HG03439 (cell line): Measurements from ENCODE around the gene NTM.

Experiments used
- ATAC-seq: cut with Tn5 transposase; IDR thresholded peaks from one replicate; pipeline ENCODE4 v1.9.1; 2021; ENCODE audit warnings: mild to moderate bottlenecking, moderate library complexity; ENCODE audit not compliant: unreplicated experiment

Gene NTM

DNA sequence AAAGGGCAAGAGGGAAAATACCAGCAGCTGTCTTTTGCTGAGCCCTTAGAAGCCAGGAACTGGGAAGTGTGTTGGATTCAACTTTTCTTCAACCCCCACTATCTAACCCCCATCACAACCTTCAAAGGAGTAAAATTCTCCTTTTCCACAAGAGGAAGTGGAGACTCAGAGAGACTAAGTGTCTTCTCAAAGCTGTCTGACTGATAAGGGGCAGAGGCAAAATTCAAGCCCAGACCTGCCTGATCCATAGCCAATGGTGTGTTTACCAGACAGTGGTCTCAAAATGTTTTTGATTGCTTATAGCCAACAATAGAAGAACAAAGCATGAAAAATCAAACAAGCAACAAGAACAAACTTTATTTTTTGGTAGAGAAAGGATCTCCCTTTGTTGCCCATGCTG, 707.0 kb downstream of the NTM start:
- no peak for ATAC-seq

DNA sequence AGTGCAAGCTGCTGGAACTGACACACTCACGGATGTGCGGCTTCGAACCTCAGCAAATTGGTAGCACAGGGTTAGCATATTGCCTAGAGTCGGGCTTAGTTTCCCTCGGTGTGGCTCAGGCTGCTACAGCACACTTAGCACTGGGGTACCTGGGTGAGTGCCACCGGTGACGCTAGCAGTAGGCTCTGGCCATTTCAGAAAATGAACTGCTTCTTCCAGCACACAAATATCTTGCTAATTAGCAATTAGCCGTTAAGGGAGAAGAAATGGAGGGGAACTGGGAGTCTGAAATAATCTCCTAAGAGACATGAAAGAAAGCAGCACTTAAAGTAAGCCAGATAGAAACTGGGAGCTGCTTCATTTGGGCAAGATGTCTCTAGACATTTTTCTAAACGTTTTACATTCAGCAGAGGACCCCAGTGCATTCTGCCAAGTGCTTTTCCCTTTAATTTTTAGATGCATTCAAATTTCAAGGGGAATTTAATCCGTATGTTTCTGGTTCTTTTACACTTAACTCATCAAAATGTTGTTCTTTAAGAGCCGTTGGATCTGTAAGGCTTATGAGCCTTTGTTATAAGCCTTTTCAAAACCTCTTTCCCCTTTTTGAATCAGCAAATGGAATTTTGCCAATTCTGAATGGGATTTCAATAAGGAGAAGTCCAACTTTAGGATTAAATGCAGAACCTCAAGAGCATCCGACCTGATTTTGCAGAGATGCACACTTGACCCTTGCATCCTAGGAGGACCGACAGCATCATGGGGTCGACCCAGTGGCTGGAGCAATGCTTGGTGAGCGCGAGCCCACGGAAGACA, 708.1 kb downstream of the NTM start:
- no peak for ATAC-seq

DNA sequence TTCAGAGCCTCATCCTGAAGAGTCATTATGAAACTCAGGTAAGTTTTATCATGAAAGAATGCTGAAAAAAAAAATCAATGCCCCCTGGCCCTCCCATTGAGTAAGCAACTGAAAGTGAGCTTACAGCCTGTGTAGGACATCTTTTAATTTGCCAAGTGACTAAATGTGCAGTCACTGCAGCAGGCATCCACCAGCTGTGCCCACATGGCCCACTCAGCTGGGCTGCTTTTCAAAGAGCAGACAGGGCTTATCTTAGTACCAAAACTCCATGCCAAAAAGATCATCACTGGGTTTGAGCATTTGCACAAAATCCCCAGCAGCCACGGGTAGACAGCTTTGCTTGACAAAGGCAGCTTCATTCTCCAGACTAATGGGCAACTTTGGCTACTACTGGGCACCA, 709.7 kb downstream of the NTM start:
- ATAC-seq, result no peak

DNA sequence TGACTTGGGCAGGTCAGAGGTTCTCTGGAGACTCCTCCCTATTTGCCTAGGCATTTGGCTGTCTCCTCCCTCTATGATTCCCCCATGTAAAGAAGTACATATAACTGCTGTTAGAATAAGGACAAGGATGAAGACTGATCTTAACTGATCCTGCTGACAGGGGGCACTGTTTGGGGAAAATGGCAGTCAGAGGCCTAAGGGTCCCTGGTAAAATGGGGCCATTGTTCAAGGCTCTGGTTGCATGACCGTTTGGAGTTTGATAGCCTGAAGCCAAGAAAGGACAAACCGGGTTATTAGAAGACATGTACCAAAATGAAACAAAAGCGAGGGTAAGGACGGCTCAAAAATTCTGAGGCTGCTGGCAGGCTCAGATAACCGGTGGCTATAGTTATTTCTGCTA, 712.2 kb downstream of the NTM start:
- no peak for ATAC-seq

DNA sequence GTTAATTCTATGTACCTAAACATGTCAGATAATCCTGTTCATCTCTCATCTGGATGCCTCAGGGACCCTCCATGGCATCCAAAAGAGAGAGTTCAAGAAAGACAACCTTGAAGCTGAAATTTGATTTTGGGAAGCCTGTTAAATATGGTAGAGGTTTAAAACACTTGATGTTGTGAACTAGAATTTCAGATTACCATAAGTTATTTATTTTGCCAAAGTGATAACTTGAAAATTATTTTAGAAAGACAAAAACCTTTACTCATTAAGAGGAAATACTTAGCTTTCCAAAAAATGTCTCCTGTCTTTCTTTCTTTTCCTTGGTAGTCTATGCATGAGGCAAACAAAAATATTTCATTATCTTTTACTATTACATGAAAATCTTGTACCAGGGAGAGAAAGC, 714.0 kb downstream of the NTM start:
- ATAC-seq, result no peak

DNA sequence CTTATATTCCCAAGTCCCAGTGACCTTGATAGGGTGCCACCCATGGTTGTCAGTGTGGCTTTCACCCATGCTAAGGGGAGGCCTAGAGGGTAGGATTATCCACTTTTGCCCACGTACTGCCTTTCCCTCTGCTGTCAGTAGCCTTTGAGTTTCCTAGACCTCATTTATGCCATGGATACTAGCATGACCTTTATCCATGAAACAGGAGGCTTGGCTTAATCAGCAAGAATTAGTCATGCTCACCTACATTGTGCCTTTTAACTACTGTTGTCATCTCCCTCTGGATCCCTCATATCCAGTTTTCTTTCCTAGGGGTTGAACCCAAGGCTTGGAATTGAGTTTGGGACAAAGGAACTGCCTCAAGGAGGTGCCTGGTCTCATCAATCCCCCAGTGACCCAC, 716.7 kb downstream of the NTM start:
- ATAC-seq, result no peak

DNA sequence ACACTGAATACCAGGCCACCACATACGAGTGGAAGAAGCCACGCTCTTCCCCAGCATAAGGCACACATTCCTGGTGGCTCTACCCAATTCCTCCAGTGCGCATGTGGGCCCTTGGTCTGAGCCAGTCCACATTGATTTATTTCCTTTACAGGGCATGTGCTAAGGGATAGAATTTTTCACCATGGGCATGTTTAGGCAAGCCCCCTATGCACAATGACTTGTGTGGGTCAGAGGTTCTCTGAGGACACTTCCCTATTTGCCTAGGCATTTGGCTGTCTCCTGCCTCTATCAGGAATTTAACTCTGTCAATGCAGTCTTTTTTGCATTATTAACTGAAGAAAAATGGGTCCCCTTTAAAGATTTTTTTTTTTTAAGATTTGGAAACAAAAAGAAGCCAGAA, 718.1 kb downstream of the NTM start:
- no peak for ATAC-seq

DNA sequence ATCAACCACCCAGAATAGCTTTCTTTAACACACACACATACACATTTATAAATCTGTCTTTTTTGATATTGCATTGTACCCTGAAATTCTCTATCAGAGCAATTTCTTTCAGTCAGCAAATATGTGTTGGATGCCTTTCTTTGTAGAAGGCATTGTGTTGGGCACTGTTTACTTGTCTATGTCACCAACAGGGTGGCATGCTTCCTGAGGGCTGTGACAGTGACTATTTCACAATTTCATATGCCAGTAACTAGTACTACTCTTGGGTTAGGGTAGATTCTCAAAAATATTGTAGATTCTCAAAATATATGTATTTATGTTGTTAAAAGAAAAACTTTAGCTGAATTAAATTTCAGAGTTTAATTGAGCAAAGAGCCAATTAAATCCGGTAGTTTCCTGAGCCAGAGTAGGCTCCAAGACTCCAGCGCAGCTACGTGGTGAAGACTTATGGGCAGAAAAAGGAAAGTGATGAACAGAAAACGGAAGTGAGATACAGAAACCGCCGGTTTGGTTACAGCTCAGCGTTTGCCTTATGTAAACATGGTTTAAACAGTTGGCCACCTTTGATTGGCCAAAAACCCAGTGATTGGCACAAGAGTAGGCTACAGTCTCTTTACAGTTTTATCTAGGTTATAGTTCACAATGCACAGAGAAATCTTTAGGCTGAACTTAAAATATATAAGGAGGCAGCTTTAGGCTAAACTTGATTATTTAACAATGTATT, 723.3 kb downstream of the NTM start:
- no peak for ATAC-seq

DNA sequence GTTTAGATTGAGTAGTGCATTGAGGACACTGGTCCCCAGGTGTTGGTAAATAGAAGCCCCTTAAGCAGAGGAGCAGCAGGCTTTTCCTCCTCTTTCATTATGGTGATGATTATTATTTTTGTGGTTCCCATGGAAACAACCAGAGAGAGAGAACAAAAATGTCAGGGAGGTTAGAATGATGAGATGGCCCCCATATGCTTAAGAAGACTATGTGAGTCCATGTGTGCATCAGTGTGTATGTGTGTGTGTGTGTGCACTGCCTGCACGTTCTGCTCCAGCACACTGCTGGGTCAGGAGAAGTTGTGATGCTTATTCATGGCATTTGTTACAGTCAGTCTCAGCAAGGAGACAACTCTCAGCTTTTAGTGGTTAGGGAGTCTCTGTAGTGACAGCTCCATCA, 724.2 kb downstream of the NTM start:
- no peak for ATAC-seq

DNA sequence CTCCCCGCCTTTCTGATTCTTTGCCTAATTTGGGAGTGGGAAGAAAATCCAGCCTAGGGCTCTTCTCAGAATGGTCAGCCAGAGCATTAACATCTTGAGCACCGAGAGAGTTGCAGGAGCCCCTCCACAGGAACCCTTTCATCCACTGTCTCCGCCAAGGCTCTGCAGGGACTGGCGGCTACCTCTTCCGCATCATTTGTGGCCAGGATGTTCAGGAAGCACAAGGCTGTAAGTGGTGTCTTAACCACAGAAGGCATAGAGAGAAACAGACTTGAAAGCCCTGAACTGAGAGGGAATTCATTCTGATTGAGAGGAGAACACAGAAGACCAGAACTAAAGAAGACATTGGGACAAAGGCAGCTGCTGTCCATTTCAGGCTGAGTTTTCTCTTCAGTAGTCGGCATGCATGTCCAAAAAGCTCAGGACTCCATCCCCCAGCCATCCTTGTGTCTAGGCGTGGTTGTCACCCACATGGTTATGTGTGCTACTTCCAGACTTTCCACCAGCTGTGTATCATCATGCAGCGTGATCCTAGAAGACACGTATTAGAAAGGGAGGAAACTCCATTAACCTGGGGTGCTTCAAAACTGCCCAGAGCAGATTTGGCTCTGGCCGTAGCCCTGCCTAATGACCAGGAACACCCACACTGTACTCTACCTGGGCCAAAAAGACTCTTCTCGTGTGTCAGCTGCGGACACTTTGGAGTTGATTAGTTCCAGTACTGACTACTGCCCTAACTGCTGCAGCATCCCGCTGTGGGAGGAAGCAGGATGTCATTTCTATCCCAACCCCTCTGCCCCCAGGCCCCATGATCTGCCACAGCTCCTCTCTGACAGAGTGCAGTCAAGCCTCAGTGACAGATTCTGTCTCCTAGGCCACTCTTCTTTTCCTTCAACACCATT, 725.1 kb downstream of the NTM start:
- no peak for ATAC-seq

DNA sequence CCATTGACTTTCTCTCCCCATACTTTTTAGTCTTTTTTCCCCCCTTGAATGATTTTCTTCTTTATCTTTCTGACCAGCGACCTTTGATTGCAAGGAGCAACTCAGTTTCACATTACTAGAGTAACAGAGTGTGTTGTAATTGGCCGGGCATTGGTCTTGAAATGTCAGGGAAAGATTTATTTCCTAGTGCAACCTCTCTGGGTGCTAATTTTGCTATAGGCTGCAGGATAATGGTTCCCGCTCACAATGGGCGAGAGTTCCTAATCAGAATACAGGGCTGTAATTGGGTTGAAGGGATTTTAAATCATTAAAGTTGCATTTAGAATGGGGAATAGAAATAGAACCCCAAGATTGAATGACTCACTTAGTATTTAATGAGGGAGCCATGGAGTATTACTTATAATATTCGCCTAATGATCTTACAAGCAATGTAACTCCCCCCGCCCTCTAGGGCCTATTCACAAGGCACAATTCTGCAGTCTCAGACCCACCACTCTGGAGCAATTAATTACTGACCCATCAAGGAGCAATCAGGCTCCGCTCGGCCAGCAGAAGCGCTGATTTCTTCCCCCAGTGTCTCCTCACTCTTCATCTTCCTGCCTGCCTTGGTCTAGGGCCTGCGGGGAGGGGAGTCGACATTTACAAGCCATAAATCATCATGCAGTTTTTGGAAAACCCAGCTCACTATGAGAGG, 725.9 kb downstream of the NTM start:
- ATAC-seq, result no peak

DNA sequence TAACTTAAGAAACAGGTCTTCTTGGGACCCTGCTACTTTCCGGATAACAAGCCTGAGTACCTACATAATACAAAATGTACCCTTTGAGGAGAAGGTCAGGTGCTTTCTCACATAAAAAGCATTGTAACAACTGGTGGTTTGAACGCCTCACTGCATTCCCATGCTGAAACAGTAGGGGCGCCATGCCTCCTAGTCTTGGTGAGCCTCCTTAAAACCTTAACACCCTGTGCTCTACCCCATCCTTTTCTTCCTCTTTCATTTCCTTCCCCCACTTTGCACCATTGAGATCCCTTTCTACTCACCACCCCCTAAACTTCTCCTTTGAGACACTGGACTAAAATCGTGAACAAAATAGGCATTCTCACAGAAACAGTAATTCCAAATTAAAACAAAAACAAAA, 729.3 kb downstream of the NTM start:
- no peak for ATAC-seq

DNA sequence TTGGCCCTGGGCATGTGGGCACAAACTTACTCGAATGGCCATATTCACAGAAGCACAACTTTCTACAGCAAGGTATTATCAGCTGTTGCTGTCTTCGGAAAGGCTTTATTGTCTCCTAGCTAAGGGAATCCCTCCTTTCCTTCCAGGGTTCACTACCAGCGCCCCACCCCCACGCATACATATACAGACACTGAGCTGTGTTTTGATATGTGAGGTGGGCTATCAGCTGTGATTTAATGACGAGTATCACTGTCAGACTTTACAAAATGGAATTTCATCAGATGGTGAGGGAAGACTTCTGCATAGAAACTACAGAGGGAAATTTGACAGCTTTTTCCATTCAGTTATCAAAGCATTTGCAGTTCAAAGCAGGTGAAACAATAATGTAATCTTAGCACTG, 730.2 kb downstream of the NTM start:
- no peak for ATAC-seq

DNA sequence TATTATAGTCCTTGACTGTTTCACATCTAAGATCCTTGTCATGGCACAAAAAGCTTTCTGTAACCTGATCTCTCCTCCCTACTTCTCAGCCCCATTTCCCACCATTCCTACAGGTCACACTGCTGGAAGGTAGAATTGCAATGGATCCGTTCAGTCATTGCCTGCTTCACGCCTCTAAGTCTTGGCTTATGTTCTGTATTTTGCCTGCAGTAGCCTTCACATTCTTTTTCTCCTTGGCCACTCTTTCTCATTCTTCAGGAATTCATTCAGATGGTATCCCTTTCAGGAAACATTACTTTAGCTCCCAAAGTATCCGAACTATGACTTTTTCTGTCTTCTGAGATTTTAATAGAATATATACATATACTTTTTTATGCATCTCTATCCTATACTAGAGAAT, 731.5 kb downstream of the NTM start:
- no peak for ATAC-seq

DNA sequence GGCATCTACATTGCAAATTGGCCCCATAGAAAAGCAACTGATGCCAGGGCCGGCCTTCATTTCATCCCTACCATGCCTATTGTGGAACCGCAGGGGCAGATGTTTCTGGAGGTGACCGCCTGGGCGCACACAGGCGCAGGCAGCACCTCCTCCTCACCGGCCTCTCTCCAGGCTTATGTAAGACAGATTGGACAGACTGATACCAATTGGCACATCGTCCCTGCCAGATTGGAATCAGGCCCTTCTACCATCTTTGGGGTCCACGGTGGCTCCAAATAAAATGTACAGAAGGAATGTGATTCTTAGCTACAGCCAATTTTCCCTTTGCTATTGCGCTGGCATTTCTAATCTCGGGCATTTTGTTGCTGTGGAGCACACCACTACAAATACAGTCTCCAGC, 732.6 kb downstream of the NTM start:
- ATAC-seq, result no peak

DNA sequence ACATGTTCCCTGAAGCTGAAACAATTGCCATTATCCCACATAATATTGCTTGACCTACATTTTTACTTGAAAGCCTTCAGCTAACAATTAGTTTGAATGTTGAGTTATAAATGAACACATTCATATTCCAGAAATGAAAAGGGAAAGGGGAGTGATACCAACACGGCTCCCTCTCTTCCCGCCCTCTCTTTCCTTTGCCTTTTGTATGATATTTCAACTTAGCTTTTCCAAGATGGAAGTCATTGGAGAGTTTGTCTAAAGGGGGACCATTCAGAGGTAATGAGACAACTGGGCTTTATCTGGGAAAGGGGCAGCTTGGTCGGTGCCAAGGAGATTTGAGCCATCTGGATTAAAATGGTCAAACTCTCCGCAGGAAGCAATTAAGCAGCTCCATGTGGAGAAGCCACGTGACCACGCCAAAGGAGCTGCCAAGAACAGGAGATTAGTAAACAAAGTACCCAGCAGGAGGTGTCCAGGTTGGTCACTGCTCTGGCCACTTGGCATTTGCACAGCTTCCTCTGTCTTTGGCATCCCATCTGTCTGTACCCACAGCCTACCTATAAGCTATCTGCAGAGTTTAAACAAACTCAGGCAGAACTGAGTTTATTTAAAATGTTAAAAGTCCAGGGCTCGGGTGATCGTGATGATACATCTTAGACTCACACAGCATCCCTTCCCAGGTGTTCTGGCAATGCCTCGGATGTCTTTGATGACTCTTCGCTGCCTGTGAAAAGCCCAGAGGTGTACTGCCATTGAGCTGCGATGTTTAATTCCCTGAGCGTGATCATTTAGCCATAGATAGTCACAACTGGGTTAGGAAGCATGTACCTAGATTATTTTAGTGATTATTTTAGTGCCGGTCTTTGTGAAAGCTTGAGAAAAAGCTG, 735.9 kb downstream of the NTM start:
- no peak for ATAC-seq

DNA sequence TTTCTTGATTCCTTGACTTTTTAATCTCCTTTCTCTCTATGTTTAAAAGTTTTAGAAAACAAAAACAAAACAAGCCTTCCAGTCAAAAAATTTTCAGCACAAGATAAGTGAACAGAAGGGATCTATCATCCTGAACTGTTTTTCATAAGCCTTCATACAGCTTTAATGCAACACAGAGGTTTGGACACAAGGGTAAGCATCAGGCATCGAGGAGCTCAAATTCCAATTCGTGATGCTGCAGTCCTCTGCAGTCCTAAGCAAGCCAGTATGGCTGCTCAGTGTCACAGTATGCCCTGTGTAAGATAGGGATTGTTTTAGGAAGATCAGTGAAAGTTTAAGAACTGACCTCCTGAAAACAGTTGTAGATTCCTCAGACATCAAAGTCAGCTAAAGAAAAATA, 740.9 kb downstream of the NTM start:
- no peak for ATAC-seq

DNA sequence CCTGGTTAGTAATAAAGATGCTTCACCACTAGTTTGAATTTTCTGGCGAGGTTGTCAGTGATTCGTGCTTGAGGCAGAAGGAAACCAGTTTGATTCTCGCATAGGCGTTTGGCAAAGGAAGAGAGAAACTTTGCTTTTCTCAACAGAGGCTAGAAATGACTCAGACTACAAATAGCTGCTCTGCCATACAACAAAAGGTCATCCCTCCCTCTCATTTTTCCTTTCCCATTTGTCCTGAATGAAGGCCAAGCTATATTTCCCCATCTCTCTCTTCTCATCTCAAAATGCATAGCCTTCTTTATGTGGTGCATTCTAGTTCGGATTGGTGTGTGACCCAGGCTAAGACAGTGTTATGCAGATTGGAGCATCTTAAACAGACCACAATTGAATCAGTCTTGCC, 741.4 kb downstream of the NTM start:
- no peak for ATAC-seq

DNA sequence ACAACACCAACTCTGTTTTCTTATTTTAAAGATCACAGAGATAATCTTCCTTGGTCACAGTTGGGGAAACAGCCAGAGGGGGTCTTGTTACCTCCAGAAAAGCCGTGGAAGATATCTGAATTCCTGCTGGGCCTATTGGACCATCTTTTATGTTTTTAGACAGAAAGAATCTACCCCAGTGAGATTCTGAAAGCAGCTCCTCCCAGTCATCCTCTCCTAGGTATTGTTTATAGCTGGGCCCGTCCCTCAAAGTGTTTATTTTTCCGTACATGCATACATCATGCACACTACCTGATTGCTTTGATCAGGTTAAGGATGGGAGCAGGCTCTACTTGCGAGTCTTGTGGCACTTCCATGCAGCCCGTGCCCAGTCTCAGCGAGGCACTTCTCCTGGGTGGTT, 742.4 kb downstream of the NTM start:
- no peak for ATAC-seq

DNA sequence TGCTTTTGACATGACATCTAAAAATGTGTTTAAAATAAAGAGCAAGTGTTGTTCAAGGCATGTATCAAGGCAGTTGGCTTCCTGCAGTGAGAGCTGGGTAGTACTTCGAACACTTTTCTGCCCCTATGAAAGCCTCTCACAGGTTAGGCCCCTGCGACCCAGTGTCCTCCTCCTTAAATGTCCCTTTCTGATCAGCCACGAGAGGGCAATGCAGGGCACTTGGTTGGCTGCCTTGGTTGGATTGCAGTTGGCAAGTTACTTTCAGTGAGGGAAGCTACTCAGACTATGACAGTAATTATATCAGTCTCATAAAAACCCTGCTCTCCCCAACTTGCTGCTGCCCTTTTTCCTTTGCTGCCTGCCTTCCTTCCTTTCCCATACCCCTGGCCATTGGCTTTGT, 743.8 kb downstream of the NTM start:
- no peak for ATAC-seq
